ENCODE data around the gene CEP72.

GRCh38 chr5:643351-643801, 31.2 kb downstream of the CEP72 start:
- no peak for TF ChIP-seq POLR2A (IDR thresholded peaks at IDR 0.05)
- TF ChIP-seq, protein P1, sequence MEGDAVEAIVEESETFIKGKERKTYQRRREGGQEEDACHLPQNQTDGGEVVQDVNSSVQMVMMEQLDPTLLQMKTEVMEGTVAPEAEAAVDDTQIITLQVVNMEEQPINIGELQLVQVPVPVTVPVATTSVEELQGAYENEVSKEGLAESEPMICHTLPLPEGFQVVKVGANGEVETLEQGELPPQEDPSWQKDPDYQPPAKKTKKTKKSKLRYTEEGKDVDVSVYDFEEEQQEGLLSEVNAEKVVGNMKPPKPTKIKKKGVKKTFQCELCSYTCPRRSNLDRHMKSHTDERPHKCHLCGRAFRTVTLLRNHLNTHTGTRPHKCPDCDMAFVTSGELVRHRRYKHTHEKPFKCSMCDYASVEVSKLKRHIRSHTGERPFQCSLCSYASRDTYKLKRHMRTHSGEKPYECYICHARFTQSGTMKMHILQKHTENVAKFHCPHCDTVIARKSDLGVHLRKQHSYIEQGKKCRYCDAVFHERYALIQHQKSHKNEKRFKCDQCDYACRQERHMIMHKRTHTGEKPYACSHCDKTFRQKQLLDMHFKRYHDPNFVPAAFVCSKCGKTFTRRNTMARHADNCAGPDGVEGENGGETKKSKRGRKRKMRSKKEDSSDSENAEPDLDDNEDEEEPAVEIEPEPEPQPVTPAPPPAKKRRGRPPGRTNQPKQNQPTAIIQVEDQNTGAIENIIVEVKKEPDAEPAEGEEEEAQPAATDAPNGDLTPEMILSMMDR (IDR thresholded peaks at IDR 0.05), result no peak
